HG03097 (cell line): ENCODE data around the gene NAV3.

ENCODE experiments used
- ATAC-seq: cut with Tn5 transposase; IDR thresholded peaks from one replicate; pipeline ENCODE4 v1.9.1; 2021; ENCODE audit not compliant: unreplicated experiment, low FRiP score

Gene NAV3

DNA sequence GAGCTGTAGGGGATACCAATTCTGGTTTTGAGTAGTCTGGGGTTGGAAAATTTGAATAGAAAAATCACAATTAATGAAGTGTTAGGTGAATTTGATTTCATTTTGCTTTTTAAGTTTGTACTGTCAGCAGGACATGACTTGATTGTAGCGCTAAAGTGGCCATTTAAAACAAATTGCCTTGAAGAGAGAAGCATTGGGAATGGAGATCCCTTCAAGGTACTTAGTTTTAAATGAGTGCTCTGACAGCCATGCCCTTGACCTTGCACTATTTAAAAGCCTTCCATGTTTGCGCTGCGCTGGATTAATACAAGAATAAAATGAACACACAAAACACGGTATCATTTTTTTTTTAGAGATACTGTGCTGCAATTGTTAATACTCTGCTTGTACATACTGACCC, 345.9 kb downstream of the NAV3 start:
- ATAC-seq: no peak

DNA sequence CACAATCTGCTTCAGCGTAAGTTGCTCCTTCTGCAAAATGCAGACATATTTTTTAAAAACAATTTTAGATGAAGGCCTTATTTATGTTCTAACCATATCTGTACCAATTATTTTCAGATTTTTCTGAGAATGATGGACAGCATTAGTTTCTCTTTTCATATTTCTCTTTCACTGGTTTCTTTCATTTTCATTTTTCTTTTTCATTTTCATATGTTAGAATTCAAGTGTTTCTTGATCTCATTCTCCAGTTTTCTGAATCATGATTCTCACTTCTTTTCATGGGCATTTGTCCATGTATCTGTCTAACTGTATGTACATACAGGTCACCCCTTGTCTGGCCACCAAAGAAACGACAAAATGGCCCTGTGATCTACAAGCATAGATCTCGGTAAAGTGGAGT, 346.6 kb downstream of the NAV3 start:
- ATAC-seq: no peak

DNA sequence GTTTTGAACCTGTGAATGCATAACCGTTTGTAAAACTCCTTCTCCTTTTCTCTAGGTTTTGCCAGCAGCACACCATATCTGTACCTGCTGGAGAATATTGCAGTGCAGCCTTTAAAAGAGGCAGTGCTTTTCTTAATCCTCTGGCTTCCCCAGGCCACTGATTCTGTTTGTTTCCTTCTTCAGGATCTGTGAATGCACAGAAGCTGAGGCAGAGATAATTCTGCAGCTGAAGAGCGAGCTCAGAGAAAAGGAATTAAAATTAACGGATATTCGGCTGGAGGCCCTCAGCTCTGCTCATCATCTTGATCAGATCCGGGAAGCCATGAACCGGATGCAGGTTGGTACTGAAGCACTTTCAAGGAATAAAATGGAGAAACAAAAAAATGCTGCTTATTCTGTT, 348.7 kb downstream of the NAV3 start:
- ATAC-seq: no peak

DNA sequence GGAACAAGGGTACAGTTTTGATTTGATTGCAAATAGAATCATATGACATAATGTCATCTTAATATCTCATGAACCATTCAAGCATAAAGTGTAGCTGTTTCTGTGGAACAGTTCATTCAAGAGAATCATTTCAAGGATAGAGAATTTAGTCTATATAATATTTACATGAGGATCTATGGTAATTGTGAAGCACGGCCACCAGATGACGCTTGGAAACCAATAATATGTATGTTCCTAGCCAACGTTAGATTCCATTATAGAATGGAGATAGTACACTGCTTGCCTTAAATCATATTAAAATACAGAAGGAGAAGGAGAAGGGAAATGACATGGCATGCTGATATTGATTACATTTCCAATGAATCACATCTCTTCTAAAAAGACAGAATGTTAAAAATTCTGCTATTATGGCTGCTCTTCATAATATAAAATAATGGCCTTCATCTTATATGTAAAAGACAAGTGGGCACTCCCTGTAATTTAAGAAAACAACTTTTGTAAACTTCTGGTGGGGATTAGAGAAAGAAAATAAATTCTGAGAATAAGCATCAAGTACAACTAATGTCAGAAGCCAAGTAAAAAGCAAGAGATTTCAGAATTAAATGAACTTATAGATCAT, 351.0 kb downstream of the NAV3 start:
- no peak for ATAC-seq

DNA sequence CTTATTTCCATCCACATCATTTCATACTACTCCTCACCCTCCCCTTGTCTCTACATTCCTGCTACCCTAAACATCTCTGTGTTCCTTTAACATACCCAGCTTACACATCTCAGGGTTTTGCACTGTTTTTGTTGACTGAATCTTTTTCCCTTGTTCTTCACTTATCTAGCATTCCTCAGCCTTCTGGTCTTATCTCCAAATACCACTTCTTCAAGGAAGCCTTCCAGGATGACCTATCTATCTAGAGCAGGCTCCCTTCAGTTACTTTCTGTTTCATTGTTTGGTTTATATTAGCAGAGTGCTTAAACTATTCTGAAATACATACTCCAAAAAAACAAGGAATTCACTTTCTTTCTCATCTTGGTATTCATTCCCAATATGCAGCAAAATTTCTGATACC, 353.1 kb downstream of the NAV3 start:
- no peak for ATAC-seq

DNA sequence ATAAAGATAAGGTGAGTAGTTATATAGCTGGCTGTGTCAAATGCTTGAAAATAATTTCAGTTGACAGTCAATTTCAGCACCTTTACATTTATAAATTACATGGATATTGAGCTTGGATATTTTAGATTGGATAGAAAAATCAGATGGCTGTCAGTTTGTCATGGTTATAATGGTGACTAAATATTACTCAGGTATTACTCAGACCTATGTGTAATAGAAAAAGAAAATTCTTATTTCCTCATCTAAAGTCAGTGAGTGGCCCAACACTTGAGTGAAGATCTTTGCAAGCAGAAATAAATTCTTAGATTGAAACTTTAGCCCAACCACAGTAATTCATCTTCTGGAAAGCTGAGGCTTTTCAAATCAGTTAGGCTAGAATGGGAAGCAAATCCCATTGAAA, 354.4 kb downstream of the NAV3 start:
- ATAC-seq: no peak

DNA sequence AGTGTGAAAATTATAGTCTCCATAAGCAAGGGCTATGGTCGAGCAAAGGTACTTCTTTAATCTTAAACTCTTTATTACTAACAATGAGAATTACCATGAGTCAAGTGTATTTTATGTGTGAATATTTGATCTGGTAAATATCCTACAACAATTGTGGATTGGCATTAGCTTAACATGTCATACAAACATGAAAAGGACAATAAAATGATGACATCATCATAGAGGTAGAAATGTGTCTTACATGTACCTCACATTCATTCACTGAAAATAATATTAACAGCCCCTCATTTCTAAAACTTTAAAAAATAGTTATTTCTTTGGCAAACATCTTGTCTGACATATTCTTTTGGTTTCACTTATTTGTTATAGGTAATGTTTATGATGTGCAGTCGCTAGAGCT, 355.0 kb downstream of the NAV3 start:
- no peak for ATAC-seq

DNA sequence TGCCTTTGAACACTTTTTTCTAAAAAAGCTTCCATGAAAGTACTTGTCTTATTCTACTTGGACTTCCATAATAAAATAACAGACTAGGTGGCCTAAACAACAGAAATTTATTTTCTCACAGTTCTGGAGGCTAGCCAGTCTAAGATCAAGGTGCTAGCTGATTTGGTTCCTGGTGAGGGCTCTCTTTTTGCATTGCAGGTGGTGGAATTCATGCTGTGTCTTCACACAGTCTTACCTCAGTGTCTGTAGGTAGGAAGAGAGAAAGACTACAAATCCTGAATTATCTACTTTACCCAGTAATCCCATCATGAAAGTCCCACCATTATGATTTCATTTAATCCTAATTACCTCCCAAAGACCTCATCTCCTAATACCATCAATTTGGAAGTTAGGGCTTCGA, 356.0 kb downstream of the NAV3 start:
- ATAC-seq: no peak

DNA sequence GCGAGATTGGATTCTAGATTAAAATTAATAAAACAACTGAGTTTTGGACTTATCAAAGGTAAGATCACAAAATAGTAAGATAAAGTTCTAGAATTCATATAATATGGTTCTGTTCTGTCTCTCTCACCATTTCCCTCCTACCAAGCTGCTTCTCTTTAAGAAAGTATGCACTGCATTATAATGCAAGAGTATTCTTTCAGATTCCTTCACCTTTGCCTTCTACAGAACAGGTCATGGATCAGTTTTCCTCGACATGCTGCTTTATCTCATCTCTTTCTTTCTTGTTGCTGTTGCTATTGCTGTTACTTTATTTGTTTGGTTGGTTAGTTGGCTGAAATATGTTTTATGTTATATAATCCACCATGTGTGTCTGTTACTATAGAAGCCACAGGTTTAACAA, 357.0 kb downstream of the NAV3 start:
- ATAC-seq: no peak

DNA sequence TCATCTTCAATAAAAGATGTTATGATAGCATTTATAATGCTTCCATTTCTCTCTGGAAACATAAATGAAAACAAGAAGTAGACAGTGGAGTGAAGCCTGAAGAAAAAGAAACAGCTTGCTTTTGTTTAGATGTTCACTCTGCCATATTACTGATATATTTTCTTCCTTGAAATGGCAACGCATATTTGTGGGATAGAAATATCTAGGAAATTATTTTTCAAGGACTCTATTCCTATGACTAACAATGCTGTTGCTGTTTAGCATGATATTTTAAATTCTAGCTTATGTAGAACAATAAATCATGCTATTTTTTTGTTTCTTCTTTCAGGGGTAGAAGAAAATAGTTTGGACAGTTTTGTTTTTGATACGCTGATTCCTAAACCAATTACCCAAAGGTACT, 359.0 kb downstream of the NAV3 start:
- ATAC-seq: no peak

DNA sequence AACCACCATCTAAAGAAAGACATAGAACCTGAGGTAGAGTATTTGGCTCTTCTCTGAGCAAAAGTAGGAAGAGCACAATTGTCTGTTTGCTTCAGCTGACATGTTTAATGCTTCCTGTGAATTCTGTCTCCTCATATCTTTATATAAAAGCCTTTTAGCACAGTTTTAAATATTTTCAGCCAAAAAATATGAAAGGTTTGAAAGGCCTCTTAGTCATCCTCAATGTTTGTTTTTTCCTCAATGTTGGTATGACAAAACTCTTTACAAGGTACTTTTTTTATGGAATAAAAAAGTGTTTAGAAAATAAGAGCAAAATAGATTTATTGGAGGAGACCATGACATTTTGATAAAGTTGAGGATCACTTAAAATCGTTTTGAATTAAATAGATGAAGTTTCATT, 360.9 kb downstream of the NAV3 start:
- no peak for ATAC-seq

DNA sequence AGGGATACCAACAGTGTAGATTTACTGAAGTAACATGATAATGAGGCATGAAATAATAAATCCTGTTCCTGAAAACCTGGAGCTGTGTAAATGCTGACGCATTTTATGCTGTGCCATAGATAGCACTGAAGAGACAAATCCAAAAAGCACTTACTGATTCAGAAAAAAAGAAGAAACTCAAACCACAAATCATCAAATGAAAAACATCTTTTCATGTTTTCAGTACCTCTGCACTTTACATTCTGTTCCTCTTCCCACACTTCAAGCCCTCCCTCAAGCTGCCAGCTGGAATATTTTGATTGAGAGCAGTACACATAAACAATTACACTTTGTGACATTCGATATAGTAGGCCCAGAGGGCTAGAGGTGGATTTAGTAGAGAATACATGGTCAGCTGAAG, 362.3 kb downstream of the NAV3 start:
- no peak for ATAC-seq

DNA sequence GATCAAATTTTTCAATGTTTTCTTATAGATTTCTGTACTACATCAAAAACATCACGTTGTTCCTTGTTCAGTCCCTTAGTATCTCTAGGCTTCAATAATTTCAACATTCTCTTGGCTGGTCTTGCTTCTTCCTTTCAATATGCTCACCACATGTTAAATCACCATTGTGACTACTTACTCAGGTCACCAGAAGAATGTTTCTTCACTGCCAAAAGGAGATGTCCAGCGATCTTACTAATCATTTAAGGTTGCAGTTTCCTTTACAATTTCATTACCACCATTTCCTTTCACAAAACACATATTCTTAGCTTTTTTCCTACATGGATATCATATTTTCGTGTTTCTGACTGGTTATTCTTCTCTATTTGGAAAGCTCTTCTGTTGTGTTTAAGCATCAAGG, 363.8 kb downstream of the NAV3 start:
- ATAC-seq: no peak

DNA sequence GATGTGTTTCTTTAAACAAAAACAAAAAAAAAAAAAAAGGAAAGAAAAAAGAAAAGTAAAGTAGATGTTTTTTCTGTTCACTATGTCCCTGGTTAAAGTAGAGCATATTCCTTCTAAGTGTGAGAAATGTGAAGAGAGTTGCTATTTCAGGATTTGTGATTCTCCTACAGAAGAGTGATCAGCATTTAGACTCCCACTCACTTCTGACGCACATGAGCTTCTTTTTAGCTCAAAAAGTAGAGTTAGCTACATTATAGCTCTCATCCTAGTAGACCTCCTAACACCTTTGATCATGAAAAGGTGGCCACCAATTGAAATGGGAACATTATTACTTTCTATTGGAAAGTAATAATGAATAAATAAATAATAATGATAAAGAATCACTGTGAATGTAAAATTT, 368.2 kb downstream of the NAV3 start:
- no peak for ATAC-seq

DNA sequence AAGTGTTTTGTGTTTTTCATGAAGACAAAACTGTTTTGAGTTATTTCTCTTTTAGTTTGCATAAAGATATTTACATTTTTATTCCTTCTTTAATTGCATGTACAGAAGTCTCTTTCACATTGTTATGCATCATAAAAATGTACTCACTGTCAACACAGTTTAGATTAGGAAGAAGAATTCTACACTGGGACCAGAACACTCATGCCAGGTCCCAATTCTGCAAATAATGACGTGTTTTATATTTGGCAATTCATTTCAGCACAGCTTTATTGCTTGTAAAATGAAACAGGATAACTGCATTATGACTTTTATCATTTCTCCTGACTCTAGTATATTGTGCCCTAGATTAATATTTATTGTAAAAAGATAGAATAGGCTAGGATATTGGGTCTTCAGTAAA, 369.2 kb downstream of the NAV3 start:
- no peak for ATAC-seq

DNA sequence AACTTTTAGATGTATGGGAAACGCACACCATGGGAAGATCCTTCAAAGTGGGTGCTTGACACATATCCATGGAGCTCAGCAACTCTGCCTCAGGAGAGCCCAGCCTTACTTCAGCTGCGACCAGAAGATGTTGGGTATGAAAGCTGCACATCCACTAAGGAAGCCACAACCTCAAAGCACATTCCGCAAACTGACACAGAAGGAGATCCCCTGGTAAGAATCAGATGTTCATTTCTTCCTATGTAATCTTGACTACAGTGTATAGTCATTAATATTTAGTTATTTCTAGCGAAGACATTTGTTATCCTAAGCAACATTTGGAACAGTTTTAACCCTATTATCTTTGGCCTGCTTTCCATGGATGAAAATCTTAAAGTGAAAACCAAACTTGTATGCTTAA, 374.2 kb downstream of the NAV3 start:
- no peak for ATAC-seq

DNA sequence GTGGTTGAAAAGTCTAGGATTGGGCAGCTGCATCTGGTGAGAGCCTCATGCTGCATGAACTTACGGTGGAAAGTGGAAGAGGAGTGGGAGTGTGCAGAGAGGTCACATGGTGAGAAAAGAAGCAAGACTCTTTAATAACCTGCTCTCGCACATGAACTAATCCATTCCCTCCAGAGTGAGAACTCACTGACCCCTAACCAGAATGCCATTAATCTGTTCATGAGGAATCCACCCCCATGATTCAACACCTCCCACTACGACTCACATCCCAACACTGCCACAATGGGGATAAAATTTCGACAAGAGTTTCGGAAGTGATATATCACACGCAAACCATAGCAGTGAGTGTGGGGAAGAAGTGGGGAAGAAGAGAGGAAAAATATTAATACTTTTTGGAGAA, 377.4 kb downstream of the NAV3 start:
- ATAC-seq: no peak

DNA sequence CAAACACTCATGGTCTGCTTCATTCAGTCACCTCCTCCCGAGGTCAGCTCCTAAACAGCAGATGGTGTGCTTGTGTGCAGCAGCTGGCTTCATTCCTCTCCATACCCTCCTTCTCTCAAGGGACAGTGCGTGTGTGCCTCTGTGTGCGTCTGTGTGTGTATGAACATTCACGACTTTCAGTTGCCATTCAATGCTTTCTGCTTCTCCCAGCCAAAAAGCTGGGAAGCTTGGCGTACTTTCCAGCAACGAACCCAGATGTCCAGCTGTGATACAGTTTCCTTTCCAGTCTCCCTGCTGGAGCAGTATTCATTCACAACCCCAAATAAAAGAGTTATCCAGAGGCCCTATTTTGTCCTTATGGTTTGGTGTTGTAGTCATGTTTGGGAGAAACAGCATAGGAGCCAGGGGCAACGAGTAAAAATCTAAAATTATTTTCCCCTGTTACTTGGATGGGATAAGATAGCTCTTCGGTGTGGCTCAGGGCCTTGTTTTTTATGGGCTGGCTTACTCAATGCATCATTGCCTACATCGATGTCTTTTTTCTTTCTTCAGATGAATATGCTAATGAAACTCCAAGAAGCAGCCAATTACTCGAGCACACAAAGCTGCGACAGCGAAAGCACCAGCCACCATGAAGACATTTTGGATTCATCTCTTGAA, 379.3 kb downstream of the NAV3 start:
- ATAC-seq: no peak

DNA sequence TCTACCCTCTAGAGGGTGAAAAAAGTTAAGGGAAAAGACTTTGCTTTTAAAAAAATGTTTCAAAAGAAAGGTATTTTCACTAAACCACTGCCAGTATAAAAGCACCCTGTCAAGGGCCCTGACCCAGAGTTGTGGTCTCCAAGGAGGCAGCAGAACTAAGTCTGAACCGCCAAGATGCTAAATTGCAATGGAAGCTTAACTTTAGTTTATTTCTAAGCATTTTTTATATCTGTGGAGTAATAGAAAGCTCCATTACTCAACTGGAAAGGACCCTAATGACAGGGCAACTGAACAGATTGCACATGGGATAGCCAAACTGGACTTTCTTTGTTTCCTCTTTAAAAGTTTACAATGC, 379.8 kb downstream of the NAV3 start:
- ATAC-seq: no peak

DNA sequence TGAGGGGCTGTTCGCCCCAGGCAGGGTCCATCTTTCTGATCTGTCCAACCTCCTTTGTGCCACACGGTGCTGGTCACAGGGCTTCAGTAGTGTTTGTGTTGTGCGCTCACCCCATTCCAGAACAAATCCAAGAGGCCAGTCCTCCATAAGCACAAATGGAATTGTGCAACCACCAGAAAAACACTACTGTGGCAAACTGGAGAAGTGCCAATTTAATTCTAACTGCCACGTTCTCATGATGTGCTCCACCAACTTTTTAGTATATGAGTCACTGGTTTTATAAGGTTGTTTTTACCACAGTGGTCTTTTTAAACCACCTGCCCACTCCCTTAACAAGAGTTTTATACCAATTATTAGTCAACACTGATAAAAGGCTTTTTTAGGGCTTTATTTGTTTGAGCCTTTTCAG, 380.2 kb downstream of the NAV3 start:
- ATAC-seq: no peak

DNA sequence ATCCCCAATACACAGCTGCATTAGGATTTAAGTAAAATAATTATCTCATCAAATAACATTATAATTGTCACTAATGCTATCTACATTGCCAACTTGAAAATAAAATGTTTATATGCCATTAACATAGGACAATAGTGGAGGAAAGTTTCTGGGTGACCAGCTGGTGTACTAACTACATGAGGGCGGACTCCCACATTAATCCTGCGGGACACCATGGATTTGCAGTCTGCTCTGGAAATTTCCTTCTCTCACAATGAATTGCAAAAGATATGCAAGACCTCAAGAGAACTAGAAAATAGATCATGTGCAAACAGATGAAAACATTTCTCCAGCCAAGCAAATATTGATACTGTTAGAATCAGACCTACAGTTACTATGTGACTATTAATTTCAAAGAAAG, 390.1 kb downstream of the NAV3 start:
- ATAC-seq: no peak

DNA sequence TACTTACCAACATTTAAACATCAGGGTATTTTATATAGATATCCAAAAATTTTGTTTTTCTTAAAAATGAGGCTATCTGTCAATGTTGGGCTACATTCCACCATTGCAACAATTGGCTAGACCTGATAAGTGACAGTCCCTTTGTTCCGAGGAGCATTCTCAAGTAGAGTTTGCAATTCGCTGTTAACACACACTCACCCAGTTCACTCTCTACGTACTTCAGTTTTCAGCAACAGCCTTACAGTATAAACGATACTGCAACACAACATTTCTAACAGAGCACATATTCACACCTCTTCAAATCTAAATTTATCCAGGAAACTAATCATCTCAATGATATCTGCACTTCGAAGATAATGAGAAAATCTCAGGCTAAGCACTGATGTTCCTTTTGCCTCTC, 393.5 kb downstream of the NAV3 start:
- no peak for ATAC-seq

DNA sequence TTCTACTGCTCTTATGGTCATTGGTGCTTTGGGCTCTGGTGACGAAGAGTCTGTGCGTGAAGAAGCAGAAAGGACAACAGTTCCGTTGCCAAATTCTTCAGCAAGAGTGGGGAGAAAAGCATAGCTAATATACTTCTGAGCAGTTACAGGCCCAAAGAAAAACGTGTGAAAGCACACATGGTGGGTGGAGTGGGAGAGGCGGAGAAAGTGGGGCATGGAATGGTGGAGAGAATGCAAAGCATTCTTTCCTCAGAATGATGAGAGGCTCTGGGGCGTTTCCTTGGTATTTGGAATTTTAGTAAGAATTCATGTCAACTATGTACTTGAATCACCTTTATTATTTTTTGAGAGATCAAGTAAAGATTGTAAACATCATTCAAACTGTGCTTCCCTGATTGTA, 396.1 kb downstream of the NAV3 start:
- no peak for ATAC-seq
